Karpas-422 (cell line): ENCODE results near the gene SLC27A6. TPM values are rescaled to one million over a fixed set of nuclear protein-coding genes. Genes with fewer than 3 reads are reported as not detected.

ENCODE experiments used
- DNase-seq: peaks from one replicate; pipeline ENCODE4 v3.0.0-alpha.2; 2015
- H2AFZ ChIP-seq: fragments of 200-600 bp; sonication (generic); 2 replicates; pipeline ENCODE4 v1.6.1; 2014; ENCODE audit warnings: antibody characterized with exemption, low read length, mixed read lengths
- H3K27ac ChIP-seq: fragments of 200-600 bp; sonication (generic); 2 replicates; pipeline ENCODE4 v1.5.1; 2014; ENCODE audit warnings: mild to moderate bottlenecking, low read length, moderate library complexity
- H3K27me3 ChIP-seq: fragments of 200-600 bp; sonication (generic); 2 replicates; pipeline ENCODE4 v1.6.1; 2014; ENCODE audit warnings: low read length, mixed read lengths
- H3K36me3 ChIP-seq: fragments of 200-600 bp; sonication (generic); 2 replicates; pipeline ENCODE4 v1.6.1; 2014; ENCODE audit warnings: low read length, mixed read lengths; ENCODE audit not compliant: insufficient read depth
- H3K4me1 ChIP-seq: fragments of 200-600 bp; sonication (generic); 2 replicates; pipeline ENCODE4 v1.6.1; 2014; ENCODE audit warnings: mild to moderate bottlenecking, low read length, mixed read lengths
- H3K4me2 ChIP-seq: fragments of 200-600 bp; sonication (generic); 2 replicates; pipeline ENCODE4 v1.6.1; 2014; ENCODE audit warnings: low read length, low read depth, mild to moderate bottlenecking; ENCODE audit not compliant: poor library complexity, severe bottlenecking
- H3K4me3 ChIP-seq: fragments of 200-600 bp; sonication (generic); 2 replicates; pipeline ENCODE4 v1.5.1; 2014; ENCODE audit warnings: mild to moderate bottlenecking, antibody characterized with exemption, low read length, mixed read lengths
- H3K79me2 ChIP-seq: fragments of 200-600 bp; sonication (generic); 2 replicates; pipeline ENCODE4 v1.6.1; 2014; ENCODE audit warnings: mild to moderate bottlenecking, low read length, mixed read lengths
- H3K9ac ChIP-seq: fragments of 200-600 bp; sonication (generic); 2 replicates; pipeline ENCODE4 v1.6.0; 2014; ENCODE audit warnings: low read length
- H3K9me2 ChIP-seq: fragments of 200-600 bp; sonication (generic), shearing (Covaris generic); replicated peaks from 2 replicates; pipeline ENCODE4 v1.6.0; 2014; ENCODE audit warnings: mild to moderate bottlenecking, low read length, moderate library complexity; ENCODE audit not compliant: insufficient read depth
- H3K9me3 ChIP-seq: fragments of 300-700, 200-600 bp; sonication (generic); 2 replicates; pipeline ENCODE4 v1.6.1; 2014; ENCODE audit warnings: low read length, mixed read lengths
- H4K20me1 ChIP-seq: fragments of 200-600 bp; sonication (generic); 2 replicates; pipeline ENCODE4 v1.6.1; 2014; ENCODE audit warnings: mild to moderate bottlenecking, antibody characterized with exemption, low read length, low read depth; ENCODE audit not compliant: insufficient read depth
- total RNA-seq: library from RNA; depleted of rRNA; stranded (reverse); fragments of >200 nt; shearing (Covaris generic); gene quantifications from 2 replicates; pipeline ENCODE4 v1.2.3, GENCODE V29; 2014; ENCODE audit warnings: low replicate concordance

Gene SLC27A6
- total RNA-seq, 1 experiment from 2014 or later, result not detected

DNA sequence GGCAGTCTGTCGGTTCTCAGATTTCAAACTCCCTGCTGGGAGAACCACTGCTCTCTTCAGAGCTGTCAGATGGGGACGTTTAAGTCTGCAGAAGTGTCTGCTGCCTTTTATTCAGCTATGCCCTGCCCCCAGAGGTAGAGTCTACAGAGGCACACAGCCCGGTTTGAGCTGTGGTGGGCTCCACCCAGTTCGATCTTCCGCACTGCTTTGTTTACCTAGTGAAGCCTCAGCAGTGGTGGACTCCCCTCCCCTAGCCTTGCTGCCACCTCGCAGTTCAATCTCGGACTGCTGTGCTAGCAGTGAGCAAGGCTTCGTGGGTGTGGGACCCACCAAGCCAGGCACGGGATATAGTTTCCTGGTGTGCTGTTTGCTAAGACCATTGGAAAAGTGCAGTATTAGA, 8.0 kb downstream of the SLC27A6 start:
- Histone ChIP-seq H4K20me1 (no peaks in the 10 kb centered on the region), H3K4me2 (no peak overlapping the region), H3K27ac (no peak overlapping the region), H3K4me3 (no peak overlapping the region), H3K36me3 (no peaks in the 10 kb centered on the region), H3K9me2 (no peaks in the 10 kb centered on the region), H3K4me1 (no peaks in the 10 kb centered on the region), H3K9ac (no peak overlapping the region), H3K9me3 (no peaks in the 10 kb centered on the region), H3K79me2 (no peaks in the 10 kb centered on the region), H3K27me3 (no peaks in the 10 kb centered on the region), H2AFZ (no peak overlapping the region)
- DNase-seq, result no peak

DNA sequence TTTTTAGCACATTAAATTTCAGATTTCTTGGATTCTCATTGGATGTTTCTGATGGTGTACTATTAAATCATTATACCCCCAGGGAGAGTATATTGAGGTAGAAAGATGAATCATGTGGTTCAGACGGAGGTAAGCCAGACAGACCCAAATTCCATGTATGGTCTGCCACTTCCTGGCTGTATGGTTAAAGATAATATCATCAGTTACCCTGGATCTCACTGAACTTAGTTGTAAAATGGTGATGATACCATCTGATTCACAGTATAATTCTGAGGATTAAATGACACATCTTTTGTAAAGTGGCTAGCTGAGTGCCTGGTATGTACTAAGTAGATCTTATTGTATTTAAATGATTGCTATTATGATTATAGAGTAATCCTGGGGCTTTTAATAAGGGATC, 9.3 kb downstream of the SLC27A6 start:
- no peak overlapping the region for H3K4me3 ChIP-seq
- no peak overlapping the region for H2AFZ ChIP-seq
- no peaks in the 10 kb centered on the region for H3K27me3 ChIP-seq
- no peaks in the 10 kb centered on the region for H3K9me3 ChIP-seq
- no peaks in the 10 kb centered on the region for H3K4me1 ChIP-seq
- no peaks in the 10 kb centered on the region for H3K36me3 ChIP-seq
- no peaks in the 10 kb centered on the region for H3K9me2 ChIP-seq
- no peak for DNase-seq
- no peaks in the 10 kb centered on the region for H4K20me1 ChIP-seq
- no peak overlapping the region for H3K4me2 ChIP-seq
- H3K79me2 ChIP-seq, result no peaks in the 10 kb centered on the region
- H3K27ac ChIP-seq, result no peak overlapping the region
- no peak overlapping the region for H3K9ac ChIP-seq

DNA sequence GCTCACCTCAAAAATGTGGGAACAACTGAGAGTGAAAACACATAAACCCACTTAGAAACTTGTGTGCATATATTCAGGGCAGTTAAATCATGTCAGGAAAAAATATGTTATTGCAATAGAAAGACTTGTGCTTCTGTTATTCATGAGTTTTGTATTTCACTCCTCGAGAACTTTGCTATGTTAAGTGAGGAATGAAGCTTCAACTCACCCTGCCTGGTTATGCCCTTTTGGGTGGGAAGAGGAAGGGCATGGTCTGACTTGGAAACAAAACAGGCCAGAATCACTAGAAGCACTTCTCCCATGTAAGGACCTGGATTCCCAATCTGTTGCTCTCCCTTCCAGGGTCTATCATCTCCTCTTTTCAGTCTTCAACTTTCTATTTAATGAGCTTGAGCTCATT, 14.5 kb downstream of the SLC27A6 start:
- no peaks in the 10 kb centered on the region for H3K9me3 ChIP-seq
- H2AFZ ChIP-seq, result no peak overlapping the region
- H3K27ac ChIP-seq, result no peak overlapping the region
- H3K4me3 ChIP-seq, result no peak overlapping the region
- H3K79me2 ChIP-seq, result no peaks in the 10 kb centered on the region
- H3K9me2 ChIP-seq, result no peaks in the 10 kb centered on the region
- H3K9ac ChIP-seq, result no peak overlapping the region
- H3K27me3 ChIP-seq, result no peaks in the 10 kb centered on the region
- no peak for DNase-seq
- no peaks in the 10 kb centered on the region for H3K4me1 ChIP-seq
- H3K4me2 ChIP-seq, result no peak overlapping the region
- H3K36me3 ChIP-seq, result no peaks in the 10 kb centered on the region
- H4K20me1 ChIP-seq, result no peaks in the 10 kb centered on the region

DNA sequence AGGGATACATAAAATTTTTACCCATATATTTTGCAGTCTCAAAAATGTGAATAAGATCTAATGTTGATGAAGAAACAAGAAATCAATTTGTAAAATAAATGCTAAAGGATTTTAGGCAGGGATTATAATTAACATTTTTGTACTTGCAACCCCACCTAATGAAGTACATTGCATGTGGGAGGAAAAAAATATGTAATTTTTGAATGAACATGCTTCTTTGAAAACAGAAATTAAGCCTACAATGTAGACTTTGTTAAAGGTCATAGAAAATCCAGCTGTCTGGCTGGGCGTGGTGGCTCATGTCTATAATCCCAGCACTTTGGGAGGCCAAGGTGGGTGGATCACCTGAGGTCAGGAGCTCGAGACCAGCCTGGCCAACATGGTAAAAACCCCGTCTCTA, 15.6 kb downstream of the SLC27A6 start:
- H4K20me1 ChIP-seq, result no peaks in the 10 kb centered on the region
- no peak overlapping the region for H2AFZ ChIP-seq
- no peaks in the 10 kb centered on the region for H3K9me2 ChIP-seq
- H3K27me3 ChIP-seq, result no peaks in the 10 kb centered on the region
- H3K9me3 ChIP-seq, result no peaks in the 10 kb centered on the region
- no peak overlapping the region for H3K9ac ChIP-seq
- no peaks in the 10 kb centered on the region for H3K79me2 ChIP-seq
- no peak overlapping the region for H3K27ac ChIP-seq
- H3K4me1 ChIP-seq, result no peaks in the 10 kb centered on the region
- H3K4me2 ChIP-seq, result no peak overlapping the region
- no peaks in the 10 kb centered on the region for H3K36me3 ChIP-seq
- no peak overlapping the region for H3K4me3 ChIP-seq
- no peak for DNase-seq

GRCh38 chr5:128984480-128984879, 19.2 kb downstream of the SLC27A6 start:
- Histone ChIP-seq H3K4me1 (no peaks in the 10 kb centered on the region), H3K27ac (no peak overlapping the region), H2AFZ (no peak overlapping the region), H3K27me3 (no peaks in the 10 kb centered on the region), H3K9me3 (no peaks in the 10 kb centered on the region), H3K9me2 (no peaks in the 10 kb centered on the region), H3K79me2 (no peaks in the 10 kb centered on the region), H3K4me3 (no peak overlapping the region), H4K20me1 (no peaks in the 10 kb centered on the region), H3K36me3 (no peaks in the 10 kb centered on the region), H3K9ac (no peak overlapping the region), H3K4me2 (no peak overlapping the region)
- DNase-seq, result no peak

- no peaks in the 10 kb centered on the region for H3K36me3 ChIP-seq
- H3K27ac ChIP-seq, result no peak overlapping the region
- no peaks in the 10 kb centered on the region for H3K79me2 ChIP-seq
- H4K20me1 ChIP-seq, result no peaks in the 10 kb centered on the region
- no peak for DNase-seq
- H3K9ac ChIP-seq, result no peak overlapping the region
- H3K27me3 ChIP-seq, result no peaks in the 10 kb centered on the region
- no peaks in the 10 kb centered on the region for H3K9me2 ChIP-seq
- no peak overlapping the region for H3K4me2 ChIP-seq
- H3K4me3 ChIP-seq, result no peak overlapping the region
- H3K9me3 ChIP-seq, result no peaks in the 10 kb centered on the region
- H2AFZ ChIP-seq, result no peak overlapping the region
- no peaks in the 10 kb centered on the region for H3K4me1 ChIP-seq
Observed at GRCh38 chr5:128988476-128988875, 23.2 kb downstream of the SLC27A6 start.

- H3K4me3 ChIP-seq, result no peak overlapping the region
- no peaks in the 10 kb centered on the region for H3K27me3 ChIP-seq
- H3K9me3 ChIP-seq, result no peaks in the 10 kb centered on the region
- no peaks in the 10 kb centered on the region for H3K79me2 ChIP-seq
- no peak for DNase-seq
- no peak overlapping the region for H2AFZ ChIP-seq
- no peak overlapping the region for H3K9ac ChIP-seq
- no peaks in the 10 kb centered on the region for H3K9me2 ChIP-seq
- H3K4me2 ChIP-seq, result no peak overlapping the region
- H3K36me3 ChIP-seq, result no peaks in the 10 kb centered on the region
- H3K27ac ChIP-seq, result no peak overlapping the region
- no peaks in the 10 kb centered on the region for H4K20me1 ChIP-seq
- no peaks in the 10 kb centered on the region for H3K4me1 ChIP-seq
Observed at GRCh38 chr5:129001841-129002526, 36.7 kb downstream of the SLC27A6 start.

DNA sequence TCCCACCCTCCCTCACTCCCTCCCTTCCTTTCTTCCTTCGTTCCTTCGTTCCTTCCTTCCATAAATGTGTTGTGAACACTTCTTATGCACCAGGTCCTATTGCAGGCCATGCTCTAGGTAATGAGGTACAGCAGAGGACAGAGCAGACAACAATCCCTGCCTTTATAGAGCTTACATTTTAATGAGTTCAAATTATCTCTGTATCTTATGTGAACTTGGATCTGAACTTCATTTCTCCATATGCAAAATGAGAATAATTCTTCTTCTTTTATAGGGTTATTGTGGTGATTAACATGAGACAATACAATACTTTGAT, 37.2 kb downstream of the SLC27A6 start:
- Histone ChIP-seq H3K9me3 (no peaks in the 10 kb centered on the region), H3K4me1 (no peaks in the 10 kb centered on the region), H3K36me3 (no peaks in the 10 kb centered on the region), H3K27me3 (no peaks in the 10 kb centered on the region), H3K4me2 (no peak overlapping the region), H3K9me2 (no peaks in the 10 kb centered on the region), H3K9ac (no peak overlapping the region), H2AFZ (no peak overlapping the region), H3K27ac (no peak overlapping the region), H3K4me3 (no peak overlapping the region), H4K20me1 (no peaks in the 10 kb centered on the region), H3K79me2 (no peaks in the 10 kb centered on the region)
- no peak for DNase-seq

GRCh38 chr5:129003232-129003631, 37.9 kb downstream of the SLC27A6 start:
- Histone ChIP-seq H3K79me2 (no peaks in the 10 kb centered on the region), H3K4me1 (no peaks in the 10 kb centered on the region), H3K9me3 (no peaks in the 10 kb centered on the region), H3K36me3 (no peaks in the 10 kb centered on the region), H3K4me3 (no peak overlapping the region), H3K27me3 (no peaks in the 10 kb centered on the region), H3K27ac (no peak overlapping the region), H3K4me2 (no peak overlapping the region), H4K20me1 (no peaks in the 10 kb centered on the region), H2AFZ (no peak overlapping the region), H3K9me2 (no peaks in the 10 kb centered on the region), H3K9ac (no peak overlapping the region)
- no peak for DNase-seq
